Mucosa of rectum (tissue), 2 donors: ENCODE measurements around the gene MREG.

ENCODE experiments used
- H3K27ac ChIP-seq, 2 donors: one replicate each; pipeline ENCODE4 v1.7.0; 2013; ENCODE audit warnings: inconsistent platforms in 2 of 2, low read depth in 2 of 2, low read length in 2 of 2
- H3K27me3 ChIP-seq, 2 donors: one replicate each; pipeline ENCODE4 v1.7.0; 2013; ENCODE audit warnings: low read length in 2 of 2; ENCODE audit not compliant: control insufficient read depth in 2 of 2, insufficient read depth in 2 of 2
- H3K36me3 ChIP-seq, 2 donors: one replicate each; pipeline ENCODE4 v1.7.0; 2013; ENCODE audit warnings: low read length in 2 of 2; ENCODE audit not compliant: control insufficient read depth in 2 of 2, insufficient read depth in 2 of 2
- H3K4me1 ChIP-seq, 2 donors: one replicate each; pipeline ENCODE4 v1.7.0; 2013; ENCODE audit warnings: low read length in 2 of 2, mild to moderate bottlenecking in 1 of 2; ENCODE audit not compliant: control insufficient read depth in 2 of 2, insufficient read depth in 2 of 2
- H3K4me3 ChIP-seq, 2 donors: one replicate each; pipeline ENCODE4 v1.7.0; 2013; ENCODE audit warnings: low read length in 2 of 2
- H3K9ac ChIP-seq, 2 donors: one replicate each; pipeline ENCODE4 v1.7.0; 2013; ENCODE audit warnings: low read length in 2 of 2, low read depth in 1 of 2, mild to moderate bottlenecking in 1 of 2
- H3K9me3 ChIP-seq, 2 donors: one replicate each; pipeline ENCODE4 v1.7.0; 2013; ENCODE audit warnings: low read length in 2 of 2; ENCODE audit not compliant: control insufficient read depth in 2 of 2
- donor health status: healthy.
- donor health status: Normal muscosa, but diverticular disease.

The MREG gene

DNA sequence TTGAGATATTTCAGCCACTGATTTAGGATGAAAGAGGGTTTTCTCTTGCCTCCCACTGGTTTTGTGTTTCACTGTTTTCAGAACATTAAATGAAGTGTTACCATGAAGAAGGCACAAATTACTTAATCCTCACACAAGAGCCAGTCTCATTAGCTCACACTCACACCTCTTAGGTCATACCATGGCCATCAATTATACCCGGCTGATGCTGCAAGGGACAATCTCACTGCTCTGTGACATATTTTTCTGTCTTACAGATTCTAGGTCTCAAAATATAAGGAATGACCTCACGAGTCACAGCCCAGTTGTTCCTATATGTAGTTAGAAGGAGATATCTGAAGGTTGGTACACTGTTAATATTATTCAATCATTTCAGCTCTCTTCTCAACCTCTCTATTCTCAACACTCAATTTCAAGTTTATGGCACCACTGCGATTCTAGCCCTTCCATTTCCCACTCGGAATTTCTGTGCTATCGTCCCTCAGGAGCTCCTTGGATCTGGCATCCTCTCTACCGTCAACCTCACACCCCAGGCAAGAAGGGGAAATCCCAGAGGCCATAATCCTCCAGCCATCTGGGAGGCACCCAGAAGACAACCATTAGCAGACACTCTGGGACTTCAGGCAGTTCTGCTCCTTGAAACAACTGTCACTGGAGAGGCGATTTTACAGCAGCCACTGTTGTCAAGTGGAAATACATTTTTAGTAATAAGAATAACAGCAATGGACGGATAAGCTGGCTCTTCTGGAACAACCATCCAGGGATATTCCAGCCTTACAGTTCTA is 101.9 kb downstream of the MREG start:
- Histone ChIP-seq H3K9ac (no peak overlapping the region), H3K9me3 (no peaks in the 10 kb centered on the region), H3K27me3 (no peaks in the 10 kb centered on the region)

DNA sequence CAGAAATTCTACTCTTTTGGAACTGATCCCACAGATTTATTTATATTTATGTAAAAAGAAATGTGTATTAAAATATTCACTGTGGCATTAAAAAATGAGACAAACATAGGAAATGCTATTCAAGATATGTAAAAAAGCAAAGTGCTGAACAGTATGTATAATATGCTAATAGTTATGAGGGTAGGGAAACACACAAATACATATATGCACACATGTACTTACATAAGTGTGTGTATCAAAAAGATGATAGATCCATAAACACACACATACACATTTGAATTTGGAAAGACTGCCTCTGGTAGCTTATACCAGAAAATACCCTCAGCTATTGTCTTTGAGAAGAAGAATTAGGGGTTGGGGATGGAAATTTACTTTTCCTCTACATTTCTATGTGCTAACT is 103.2 kb downstream of the MREG start:
- Histone ChIP-seq H3K4me1 (no peaks in the 10 kb centered on the region), H3K27ac (no peak overlapping the region), H3K9me3 (no peaks in the 10 kb centered on the region), H3K36me3 (no peaks in the 10 kb centered on the region), H3K9ac (no peak overlapping the region), H3K4me3 (no peak overlapping the region), H3K27me3 (no peaks in the 10 kb centered on the region)

More for the DNA sequence above, 101.9 kb downstream of the MREG start:
- Histone ChIP-seq H3K4me3 (no peak overlapping the region), H3K27ac (no peak overlapping the region), H3K36me3 (no peaks in the 10 kb centered on the region), H3K4me1 (no peaks in the 10 kb centered on the region)

DNA sequence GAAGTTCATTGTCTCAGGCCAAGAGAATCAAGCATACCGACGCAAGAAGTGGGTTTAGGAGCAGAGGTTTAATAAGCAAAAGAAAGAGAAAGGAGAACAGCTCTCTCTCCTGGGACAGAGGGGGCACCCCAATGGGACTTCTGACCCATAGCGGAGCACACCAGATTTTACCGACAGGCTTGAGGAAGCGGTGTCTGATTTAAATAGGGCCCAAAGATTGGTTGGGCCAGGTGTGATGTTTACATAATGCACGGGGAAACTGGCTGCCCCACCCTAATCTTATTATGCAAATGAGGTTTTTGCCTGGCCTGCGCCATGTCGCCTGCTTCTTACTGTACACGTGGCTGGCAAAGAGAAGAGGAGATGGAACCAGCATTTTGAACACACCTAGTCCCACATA is 106.2 kb downstream of the MREG start:
- no peak overlapping the region for H3K27ac ChIP-seq
- no peaks in the 10 kb centered on the region for H3K27me3 ChIP-seq
- H3K9ac ChIP-seq: no peak overlapping the region
- H3K36me3 ChIP-seq: no peaks in the 10 kb centered on the region
- no peaks in the 10 kb centered on the region for H3K9me3 ChIP-seq
- H3K4me1 ChIP-seq: no peaks in the 10 kb centered on the region
- no peak overlapping the region for H3K4me3 ChIP-seq

DNA sequence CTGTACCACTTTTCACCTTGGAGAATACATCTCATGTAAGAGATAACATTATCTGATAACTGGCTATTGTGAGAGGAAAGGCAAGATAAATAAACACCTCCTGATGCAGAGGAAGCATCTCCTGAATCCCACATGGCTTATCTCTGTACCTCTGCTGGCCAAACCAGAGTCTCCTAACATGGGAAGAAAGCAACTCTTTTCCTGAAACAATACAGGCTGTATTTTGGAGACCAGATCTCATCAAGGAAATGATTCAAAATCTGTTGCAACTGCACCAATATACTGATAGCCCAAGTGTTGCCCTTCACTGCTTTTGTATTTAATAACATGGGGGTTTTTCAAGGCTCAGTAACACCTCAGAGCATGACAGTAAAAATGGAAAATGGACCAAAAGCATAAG is 106.9 kb downstream of the MREG start:
- no peak overlapping the region for H3K9ac ChIP-seq
- H3K4me3 ChIP-seq: no peak overlapping the region
- H3K27ac ChIP-seq: no peak overlapping the region
- no peaks in the 10 kb centered on the region for H3K36me3 ChIP-seq
- H3K9me3 ChIP-seq: no peaks in the 10 kb centered on the region
- H3K4me1 ChIP-seq: no peaks in the 10 kb centered on the region
- H3K27me3 ChIP-seq: no peaks in the 10 kb centered on the region

DNA sequence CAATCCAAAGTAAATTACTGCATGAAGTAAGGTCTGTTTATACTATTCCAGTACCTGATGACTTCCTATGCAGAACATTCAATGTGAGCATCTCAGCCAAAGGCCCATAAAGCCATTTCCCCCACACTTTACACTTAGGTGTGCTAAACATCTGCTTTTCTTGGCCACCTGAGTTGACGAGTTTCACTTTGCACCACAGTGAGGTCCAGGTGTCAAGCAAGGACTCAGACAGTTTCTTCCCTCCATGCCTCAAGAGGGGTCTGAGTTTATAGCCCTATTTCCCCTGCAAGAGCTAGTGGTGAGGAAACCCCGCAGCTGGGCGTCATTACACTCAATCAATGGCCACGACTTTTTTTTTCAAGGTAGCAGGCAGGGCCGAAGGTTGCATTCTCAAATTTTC is 107.7 kb downstream of the MREG start:
- Histone ChIP-seq H3K4me3 (no peak overlapping the region), H3K4me1 (no peaks in the 10 kb centered on the region), H3K9ac (no peak overlapping the region), H3K27ac (no peak overlapping the region), H3K36me3 (no peaks in the 10 kb centered on the region), H3K9me3 (no peaks in the 10 kb centered on the region), H3K27me3 (no peaks in the 10 kb centered on the region)

DNA sequence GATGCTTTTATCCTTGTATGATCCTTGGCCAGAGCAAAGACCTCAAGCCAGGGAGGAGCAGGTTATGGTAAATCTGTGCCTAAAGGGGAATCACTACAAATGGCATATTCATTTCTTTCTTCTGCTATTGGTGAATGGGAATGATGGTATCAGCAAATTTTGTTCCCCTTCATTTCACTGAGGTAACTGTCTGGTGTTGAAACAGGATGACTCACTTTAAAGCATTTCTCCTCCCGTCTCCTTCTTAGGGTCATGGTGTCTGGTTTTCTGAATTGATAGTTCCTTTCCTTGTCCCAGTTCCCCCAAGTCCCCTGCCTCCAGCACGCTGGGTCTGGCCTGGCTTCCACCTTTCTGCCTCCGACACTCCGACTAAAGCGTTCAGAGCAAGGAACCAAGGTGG is 109.2 kb downstream of the MREG start:
- no peak overlapping the region for H3K27ac ChIP-seq
- H3K4me1 ChIP-seq: no peaks in the 10 kb centered on the region

DNA sequence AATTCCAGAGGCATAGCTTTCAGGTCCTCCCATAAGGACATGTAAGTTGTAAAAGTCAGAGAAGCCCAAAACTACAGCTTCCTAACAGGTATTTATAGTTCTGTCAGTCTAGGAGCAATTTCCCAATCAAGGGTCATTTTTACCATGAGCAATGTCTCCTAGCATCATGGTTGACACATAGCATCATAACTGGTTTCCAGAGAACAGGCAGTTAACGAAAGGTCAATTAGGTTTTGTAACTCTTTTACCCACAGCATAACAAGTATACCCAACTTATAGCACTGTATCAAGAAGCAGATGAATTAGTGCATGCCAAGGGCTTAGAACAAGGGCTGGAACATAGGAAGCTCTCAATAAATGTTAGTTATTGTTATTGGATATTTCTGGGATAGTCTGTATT is 110.1 kb downstream of the MREG start:
- Histone ChIP-seq H3K9ac (no peak overlapping the region), H3K4me1 (no peaks in the 10 kb centered on the region), H3K27me3 (no peaks in the 10 kb centered on the region), H3K9me3 (no peaks in the 10 kb centered on the region), H3K36me3 (no peaks in the 10 kb centered on the region), H3K27ac (no peak overlapping the region), H3K4me3 (no peak overlapping the region)

More for the DNA sequence above, 109.2 kb downstream of the MREG start:
- no peaks in the 10 kb centered on the region for H3K36me3 ChIP-seq
- no peak overlapping the region for H3K9ac ChIP-seq
- H3K27me3 ChIP-seq: no peaks in the 10 kb centered on the region
- no peak overlapping the region for H3K4me3 ChIP-seq
- no peaks in the 10 kb centered on the region for H3K9me3 ChIP-seq

DNA sequence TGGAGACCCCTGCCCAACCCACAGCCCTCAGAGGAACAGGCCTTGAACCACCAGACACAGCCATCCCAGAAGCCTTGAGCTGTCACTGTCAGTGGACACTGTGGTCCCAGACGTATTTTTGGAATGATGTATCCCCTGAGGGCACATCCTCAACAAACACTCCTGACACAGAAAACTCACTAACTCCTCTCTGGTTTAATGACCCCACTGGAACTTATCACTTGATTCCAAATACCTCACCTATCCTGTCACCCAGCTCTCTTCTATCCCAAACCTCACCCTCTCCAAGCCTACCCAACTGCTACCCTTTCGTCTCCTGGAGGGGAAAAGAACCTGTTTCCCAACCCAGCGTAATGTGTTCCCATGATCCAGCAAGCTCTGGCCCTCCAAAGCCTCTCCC is 111.6 kb downstream of the MREG start:
- H3K36me3 ChIP-seq: no peaks in the 10 kb centered on the region
- H3K27me3 ChIP-seq: no peaks in the 10 kb centered on the region
- no peaks in the 10 kb centered on the region for H3K9me3 ChIP-seq
- H3K27ac ChIP-seq: no peak overlapping the region
- no peaks in the 10 kb centered on the region for H3K4me1 ChIP-seq
- no peak overlapping the region for H3K9ac ChIP-seq
- H3K4me3 ChIP-seq: no peak overlapping the region

DNA sequence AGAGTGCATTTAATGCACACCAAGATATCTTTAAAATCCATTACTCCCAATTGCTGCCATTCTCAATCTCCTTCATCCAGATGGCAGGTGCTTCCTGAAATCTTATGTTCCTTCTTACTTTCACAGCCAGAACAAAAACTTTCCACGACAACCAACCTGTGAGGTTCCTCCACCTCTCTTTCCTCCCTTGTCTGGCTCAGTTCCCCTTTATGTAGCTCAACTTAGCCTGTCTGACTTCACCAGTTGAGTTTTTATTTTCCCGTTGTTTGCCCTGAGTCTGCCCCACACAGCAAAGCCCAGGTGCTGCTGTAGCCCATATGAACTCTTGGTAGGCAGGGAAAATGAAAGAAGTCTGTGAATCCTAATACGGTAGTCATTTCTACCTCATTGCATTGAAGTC is 112.5 kb downstream of the MREG start:
- Histone ChIP-seq H3K36me3 (no peaks in the 10 kb centered on the region), H3K9ac (no peak overlapping the region), H3K27me3 (no peaks in the 10 kb centered on the region), H3K9me3 (no peaks in the 10 kb centered on the region), H3K4me3 (no peak overlapping the region), H3K4me1 (no peaks in the 10 kb centered on the region), H3K27ac (no peak overlapping the region)

DNA sequence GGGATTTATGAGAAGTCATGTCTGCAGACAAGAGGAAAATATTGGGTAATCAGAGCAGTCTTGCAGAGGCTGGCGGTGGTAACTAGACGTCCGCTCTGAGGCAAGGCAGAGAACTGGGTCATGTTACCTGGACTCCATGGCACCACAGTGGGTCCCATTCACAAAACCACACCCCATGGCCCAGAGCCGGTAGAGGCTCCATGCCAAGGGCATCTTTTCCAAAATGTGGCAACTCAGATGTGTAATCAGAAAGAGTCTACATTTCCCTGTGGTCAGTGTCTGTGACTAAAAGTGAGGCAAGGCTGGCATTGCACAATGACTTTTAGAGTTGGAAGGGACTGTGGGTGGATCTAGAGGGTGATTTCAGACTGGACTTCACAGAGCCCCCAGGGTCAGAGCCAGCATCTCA is 113.1 kb downstream of the MREG start:
- Histone ChIP-seq H3K9ac (no peak overlapping the region), H3K4me3 (no peak overlapping the region), H3K36me3 (no peaks in the 10 kb centered on the region), H3K9me3 (no peaks in the 10 kb centered on the region), H3K27ac (no peak overlapping the region), H3K27me3 (no peaks in the 10 kb centered on the region), H3K4me1 (no peaks in the 10 kb centered on the region)
